GM18519 (cell line): ENCODE measurements around the gene SNRPA.
A peak's percentile ranks its signal among the peaks of the same experiment; 100 is the strongest.

Experiments
- ATAC-seq: cut with Tn5 transposase; IDR thresholded peaks from one replicate; pipeline ENCODE4 v1.9.1; 2021; ENCODE audit warnings: mild to moderate bottlenecking, moderate library complexity; ENCODE audit not compliant: unreplicated experiment, low FRiP score

SNRPA gene

DNA sequence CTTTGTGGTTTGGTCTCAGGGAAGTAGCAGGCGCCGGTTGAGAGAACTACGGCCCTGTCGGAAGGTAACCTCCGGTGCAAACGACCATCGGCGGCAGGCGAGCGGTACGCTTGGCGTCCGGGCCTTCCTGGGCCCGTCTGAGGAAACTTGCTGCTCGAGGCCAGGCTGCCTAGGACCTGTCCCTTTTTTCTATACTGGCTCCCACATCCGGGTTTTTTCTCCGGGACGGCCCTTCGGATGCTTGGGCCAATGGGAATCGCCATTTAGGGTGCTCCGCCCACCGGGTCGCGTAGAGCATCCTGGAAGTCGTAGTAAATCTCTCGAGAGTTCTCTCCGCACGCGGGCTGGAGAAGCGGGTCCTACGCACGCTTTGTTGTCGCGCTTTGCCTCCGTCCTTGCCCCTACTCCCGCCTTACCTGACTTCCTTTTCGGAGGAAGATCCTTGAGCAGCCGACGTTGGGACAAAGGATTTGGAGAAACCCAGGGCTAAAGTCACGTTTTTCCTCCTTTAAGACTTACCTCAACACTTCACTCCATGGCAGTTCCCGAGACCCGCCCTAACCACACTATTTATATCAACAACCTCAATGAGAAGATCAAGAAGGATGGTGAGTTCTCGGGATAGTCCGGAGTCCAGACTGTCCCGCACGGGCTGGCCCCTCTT is at the start of gene SNRPA:
Gene SNRPA (plus strand): TSS at position 330 of the 664 bp plus-strand sequence. CDS start 206 bp downstream, at position 536.
- peak; percentile 41 for ATAC-seq

DNA sequence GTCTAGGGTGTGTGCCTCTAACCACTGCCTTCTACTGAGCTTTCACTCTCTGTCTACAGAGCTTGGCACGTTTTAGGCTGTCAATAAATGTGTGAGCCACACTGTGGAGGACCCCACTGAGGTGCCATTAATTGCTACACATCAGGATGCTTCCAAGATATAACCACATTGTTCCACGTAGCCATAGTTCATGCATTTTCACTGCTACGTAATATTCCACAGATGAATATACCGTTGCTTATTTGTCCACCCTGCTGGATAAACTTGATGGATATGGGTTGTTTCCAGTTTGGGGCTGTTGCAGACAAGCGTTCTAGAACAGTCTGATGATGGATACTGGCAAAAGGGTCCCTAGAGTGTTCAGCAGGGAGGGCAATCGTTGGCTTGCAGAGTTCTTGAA is 49.2 kb upstream of the SNRPA start:
- ATAC-seq: no peak

DNA sequence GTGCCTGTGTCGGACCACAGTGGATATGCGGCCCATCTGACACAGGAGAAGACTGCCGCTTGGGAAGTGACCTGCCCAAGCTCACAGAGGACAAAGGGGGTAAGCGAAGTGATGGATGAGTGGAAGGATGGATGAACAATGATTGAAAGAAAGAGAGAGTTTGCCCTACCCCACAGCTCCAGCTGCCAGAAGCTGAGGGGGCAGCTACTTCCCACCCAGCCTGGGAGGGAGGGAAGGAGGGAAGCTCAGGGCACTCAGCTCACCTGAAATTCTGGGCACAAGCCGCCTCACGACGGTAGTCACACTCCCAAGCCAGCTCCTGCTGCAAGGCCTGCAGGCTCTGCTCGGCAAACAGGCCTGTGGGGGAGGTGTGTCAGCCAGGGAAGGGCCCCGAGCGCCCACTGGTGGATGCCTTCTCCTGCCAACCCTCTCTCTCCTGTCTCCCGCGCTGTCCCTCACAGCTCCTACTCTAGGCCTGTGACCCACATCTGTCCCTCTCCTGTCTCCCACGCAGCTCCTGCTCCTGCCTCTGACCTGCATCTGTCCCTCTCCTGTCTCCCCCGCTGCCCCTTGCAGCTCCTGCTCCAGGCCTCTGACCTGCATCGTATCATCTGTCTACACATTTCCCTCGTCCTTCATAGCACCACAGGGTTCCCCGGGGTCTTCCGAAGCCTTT is 48.5 kb upstream of the SNRPA start:
- ATAC-seq: no peak

DNA sequence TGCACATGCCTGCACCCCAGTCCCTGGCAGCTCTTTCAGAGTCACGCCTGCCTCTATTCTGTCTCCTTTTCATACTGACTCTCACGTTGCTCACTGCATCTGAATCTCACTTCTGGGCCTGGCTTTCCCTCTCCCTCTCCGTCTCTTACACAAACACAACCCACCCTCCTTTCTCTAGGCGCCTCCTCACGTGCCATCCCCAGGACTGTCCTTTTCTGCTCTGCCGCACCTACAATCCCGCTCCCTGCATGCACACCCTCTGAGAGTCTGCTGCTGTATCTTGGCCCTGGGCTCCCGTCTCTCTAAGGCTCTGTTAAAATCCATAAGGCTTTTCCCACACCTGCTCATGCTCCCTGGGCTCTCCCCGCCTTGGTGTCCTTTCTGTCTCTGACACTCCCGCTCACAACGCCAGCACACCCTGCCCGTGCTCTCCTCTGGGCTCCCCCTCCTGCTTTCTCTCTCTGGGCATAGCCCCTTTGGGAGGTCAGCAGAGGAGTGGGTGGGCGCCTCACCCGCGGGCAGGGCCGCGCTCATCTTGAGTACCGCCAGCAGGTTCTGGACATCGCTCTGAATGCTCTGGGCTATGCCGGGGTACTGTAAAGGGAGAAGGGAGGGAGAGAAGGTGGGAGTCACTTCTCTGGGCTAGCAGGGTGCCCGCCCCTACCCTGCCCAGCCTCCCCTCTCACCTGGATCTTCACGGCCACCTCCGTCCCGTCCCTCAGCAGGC is 47.8 kb upstream of the SNRPA start:
- ATAC-seq: no peak

DNA sequence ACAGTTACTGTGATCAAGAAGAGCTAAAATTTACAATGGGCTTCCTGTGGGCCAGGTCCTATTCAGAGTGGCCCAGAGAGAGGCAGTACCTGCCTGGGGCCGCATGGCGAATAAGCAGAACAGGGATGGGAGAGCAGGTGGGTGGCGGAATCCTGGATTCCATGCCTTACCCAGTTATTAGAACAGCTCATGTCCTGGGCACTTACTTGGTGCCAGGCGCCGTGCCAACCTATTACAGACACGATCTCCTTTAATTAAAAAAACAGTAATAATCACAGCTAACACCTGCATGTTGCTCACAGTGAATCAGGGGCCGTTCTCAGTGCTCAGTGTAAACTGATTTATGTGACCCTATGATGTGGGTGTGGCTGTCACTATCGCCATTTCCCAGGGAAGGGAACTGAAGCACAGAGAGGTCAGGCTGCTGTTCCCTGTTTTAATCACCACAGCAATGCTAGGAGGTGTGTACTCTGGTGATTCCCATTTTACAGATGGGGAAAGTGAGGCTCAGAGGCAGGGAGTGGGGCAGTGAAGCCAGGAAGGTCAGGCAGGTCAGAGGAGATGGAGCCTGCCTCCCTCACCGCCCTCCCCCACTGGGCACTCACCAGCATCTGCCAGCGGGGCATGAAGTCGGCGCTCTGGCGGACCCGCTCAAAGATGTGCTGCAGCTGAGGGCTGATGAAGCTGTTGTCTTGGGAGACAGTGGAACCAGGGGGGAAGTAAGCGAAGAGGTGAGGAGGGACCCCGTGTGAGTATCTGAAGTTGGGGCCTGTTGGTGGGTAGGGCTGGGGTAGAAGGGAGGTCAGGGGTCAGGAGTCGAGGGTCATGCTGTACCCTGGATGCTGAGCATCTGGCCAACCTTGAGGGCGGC is 46.3 kb upstream of the SNRPA start:
- no peak for ATAC-seq

DNA sequence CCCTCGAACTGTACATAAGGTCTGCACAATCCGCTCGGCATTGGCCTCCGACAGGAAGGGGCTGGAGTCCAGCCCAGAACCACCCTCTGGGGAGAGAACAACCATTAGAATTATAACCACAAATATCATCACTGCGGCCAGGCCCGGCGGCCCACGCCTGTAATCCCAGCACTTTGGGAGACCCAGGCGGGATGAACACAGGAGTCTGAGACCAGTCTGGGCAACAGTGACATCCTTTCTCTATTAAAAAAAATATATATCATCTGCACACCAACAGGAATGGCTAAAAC is 45.7 kb upstream of the SNRPA start:
- ATAC-seq: no peak

DNA sequence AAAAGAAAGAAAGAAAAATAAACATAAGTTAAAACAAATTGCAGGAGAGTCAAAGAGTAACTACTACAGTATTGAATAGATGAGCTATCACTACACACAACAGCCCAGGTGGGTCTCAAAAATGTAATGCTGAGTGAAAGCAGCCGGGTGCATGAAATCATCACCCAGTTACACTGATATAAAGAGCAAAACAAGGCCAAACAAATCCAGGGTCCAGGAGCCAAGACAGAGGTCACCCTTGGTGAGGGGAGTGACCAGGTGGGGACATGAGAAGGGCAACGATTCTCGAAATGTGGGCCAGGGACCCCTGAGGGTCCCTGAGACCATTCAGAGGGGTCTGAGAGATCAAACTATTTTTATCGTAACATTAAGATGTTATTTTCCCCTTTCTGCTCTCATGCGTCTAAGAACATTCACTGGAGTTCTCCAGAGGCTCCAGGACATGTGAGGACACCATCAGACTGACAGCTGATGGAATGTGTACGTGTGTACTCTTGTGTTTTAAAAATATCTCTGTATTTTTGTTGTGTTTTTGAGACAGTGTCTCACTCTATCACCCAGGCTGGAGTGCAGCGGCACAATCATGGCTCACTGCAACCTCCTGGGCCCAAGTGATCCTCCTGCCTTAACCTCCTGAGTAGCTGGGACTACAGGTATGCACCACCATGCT is 44.9 kb upstream of the SNRPA start:
- ATAC-seq: no peak

DNA sequence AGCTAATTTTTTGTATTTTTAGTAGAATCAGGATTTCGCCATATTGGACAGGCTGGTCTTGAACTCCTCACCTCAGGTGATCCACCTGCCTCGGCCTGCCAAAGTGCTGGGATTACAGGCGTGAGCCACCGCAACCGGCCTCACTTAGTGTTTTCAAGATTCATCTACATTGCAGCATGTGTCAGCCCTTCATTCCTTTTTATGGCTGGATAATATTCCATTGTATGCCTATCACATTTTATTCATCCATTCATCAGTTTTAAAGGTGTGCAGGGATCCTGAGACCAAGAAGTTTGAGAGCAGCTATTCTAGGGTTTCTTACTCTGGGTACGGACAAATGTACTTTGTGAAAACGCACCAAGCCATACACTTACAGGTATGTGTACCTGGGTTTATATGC is 43.4 kb upstream of the SNRPA start:
- ATAC-seq: no peak

DNA sequence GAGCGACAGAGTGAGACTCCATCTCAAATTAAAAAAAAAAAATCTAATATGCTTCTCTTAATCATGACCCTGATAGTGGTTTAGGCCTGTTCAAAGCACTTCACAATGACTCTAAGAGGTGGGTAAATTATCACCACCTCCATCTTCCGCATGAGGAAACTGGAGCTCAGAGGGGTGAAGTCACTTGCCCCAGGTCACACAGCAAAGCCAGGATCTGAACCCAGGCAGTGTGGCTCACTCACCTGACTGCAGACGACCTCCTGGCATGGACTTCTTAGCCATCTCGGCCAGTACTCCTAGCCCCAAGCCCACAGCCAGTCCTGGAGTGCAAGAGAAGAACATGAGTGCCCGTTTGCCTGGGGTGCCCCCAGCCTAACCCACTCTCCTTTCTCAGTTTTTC is 41.2 kb upstream of the SNRPA start:
- ATAC-seq: no peak

DNA sequence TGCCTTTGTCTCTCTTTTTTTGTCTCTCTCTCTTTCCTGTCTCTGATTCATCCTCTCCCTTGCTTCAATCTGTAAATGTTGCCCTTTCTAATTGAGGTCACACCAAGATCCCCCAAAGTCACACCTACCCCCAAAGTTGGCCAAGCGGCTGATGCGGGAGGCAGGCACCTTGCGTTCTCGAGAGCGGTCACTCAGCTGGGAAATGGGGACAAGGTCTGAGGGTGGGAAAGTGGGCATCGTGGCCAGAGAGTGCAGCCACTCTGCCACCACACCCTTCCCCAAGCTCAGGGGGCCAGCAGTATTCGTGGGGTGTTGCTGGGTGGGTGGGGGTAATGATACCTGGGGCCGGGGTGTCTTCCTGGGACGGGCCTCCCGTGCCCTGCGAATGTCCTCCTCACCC is 37.1 kb upstream of the SNRPA start:
- ATAC-seq: no peak

DNA sequence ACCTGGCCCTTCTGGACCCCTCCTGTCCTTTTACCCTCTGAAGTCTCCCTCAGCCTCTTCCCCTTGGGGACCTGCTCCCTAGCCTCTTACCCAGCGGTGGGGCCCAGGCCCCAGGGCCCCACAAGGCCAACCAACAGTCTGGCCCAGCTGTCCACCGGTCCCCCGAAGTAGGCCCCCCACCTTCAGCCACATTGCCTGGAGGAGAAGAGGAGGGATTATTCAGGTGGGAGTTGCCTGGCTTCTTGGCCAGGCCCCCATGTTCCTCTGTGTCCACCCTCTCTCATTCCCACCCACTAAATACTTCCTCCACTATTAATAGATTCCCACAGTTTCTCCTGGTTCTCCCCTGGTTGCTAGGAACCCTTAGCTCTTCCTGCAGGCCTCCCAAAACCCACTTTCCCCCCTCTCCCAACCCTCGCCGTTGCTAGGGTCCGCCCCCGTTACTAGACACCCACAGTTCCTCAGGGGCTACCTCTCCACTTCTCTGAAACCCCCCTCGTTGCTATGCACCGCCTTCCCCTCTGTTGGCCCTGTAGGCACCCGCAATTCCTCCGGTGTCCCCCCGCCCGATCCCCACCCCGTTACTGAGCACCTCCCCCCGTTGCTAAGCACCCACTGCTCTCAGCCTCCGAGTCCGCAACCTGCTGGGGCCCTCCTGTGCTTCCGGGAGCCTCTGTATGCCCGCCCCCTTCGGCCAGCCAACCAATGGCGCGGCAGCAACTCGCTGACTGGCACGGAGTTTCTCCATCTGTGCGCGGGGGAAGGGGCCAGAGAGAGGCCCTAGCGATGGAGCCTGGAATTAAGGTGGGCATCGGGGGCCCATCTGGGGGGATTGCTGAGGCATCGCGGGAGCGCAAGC is 36.3 kb upstream of the SNRPA start:
- ATAC-seq: peak; percentile 40

DNA sequence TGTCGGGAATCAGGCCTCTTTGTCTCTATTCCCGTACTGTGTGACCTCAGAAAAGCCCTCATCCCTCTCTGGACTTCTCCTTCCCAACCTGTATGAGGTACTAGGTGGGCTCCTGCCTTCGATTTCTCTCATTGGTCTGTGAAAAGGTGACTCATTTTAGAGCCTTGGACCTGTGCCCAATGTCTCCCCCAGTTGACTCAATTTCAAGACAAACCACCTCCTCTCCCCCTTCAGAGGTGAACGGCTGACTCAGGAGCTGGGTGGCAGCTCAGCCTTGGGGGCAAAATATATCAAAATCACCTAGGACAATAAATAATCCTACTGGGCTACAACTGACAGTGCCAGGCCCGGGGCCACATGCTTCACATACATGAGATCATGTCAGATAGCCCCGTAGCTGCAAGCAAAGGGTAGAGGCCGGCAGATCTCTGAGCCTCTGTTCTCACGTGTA is 34.9 kb upstream of the SNRPA start:
- ATAC-seq: no peak

DNA sequence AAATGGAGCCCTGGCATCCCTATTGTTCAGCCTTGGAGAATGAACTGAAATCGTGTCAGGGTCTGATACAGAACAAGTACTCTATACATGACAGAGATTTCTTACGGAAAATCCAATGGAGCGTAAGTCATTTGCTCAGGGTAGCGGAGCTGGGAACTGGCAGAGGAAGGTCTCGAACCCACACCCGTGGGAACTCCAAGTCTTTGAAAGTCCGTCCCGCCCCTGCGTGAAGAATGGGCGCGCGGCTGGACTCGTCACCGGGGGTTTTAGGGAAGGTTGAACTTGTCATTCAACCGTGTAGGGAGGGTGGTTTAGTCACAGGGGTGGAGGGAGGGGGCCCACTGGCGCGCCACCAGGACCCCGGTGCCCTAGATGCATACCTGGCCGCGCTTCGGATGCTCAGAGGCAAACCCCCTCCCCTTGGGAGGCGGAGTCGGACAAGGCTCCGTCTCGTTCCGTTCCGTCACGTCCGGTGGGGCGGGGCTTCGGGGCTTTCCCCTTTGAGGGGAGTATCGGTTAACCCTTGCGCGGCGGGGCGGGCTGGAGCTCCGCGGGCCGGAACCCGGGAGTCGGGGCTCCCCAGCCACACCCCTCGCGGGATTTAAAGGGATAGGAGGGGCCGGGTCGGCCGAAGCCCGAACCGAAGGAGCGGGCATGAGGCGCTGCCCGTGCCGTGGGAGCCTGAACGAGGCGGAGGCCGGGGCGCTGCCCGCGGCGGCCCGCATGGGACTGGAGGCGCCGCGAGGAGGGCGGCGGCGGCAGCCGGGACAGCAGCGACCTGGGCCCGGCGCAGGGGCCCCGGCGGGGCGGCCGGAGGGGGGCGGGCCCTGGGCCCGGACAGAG is 34.3 kb upstream of the SNRPA start, which contains the start of the genes COQ8B and ITPKC:
Gene COQ8B (minus strand): TSS at position 405 of the 843 bp plus-strand sequence. CDS start 2,254 bp downstream, outside the sequence.
Gene ITPKC (plus strand): TSS at position 631 of the 843 bp plus-strand sequence. CDS start 24 bp downstream, at position 655.
- ATAC-seq: peak; percentile 61

DNA sequence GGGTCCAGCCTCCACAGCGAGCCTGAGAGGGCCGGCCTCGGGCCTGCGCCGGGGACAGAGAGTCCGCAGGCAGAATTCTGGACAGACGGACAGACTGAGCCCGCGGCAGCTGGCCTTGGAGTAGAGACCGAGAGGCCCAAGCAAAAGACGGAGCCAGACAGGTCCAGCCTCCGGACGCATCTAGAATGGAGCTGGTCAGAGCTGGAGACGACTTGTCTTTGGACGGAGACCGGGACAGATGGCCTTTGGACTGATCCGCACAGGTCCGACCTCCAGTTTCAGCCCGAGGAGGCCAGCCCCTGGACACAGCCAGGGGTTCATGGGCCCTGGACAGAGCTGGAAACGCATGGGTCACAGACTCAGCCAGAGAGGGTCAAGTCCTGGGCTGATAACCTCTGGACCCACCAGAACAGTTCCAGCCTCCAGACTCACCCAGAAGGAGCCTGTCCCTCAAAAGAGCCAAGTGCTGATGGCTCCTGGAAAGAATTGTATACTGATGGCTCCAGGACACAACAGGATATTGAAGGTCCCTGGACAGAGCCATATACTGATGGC is 33.6 kb upstream of the SNRPA start:
- ATAC-seq: no peak

DNA sequence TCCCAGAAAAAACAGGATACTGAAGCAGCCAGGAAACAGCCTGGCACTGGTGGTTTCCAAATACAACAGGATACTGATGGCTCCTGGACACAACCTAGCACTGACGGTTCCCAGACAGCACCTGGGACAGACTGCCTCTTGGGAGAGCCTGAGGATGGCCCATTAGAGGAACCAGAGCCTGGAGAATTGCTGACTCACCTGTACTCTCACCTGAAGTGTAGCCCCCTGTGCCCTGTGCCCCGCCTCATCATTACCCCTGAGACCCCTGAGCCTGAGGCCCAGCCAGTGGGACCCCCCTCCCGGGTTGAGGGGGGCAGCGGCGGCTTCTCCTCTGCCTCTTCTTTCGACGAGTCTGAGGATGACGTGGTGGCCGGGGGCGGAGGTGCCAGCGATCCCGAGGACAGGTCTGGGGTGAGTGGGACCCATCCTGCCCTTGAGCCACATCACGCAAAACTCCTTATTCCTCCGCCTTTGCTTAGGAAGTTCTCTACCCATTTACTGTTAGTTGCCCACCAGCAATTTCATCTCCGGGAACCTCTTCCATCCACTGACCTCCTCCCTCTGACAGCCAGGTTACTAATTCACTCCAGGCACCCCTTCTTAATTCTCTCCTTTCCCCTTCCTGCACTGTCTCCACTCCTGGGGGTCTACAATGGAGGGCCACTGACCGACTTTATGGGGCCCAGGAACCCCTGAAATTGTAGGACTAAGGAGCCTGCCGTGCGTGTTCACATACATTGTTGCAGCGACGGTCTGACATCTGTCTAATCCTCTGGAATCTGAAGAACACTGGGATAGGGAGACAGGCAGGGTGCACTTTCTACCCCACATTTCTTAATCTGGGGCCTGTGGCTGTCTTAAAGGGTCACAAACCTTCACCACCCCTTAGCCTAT is 32.9 kb upstream of the SNRPA start:
- ATAC-seq: no peak

DNA sequence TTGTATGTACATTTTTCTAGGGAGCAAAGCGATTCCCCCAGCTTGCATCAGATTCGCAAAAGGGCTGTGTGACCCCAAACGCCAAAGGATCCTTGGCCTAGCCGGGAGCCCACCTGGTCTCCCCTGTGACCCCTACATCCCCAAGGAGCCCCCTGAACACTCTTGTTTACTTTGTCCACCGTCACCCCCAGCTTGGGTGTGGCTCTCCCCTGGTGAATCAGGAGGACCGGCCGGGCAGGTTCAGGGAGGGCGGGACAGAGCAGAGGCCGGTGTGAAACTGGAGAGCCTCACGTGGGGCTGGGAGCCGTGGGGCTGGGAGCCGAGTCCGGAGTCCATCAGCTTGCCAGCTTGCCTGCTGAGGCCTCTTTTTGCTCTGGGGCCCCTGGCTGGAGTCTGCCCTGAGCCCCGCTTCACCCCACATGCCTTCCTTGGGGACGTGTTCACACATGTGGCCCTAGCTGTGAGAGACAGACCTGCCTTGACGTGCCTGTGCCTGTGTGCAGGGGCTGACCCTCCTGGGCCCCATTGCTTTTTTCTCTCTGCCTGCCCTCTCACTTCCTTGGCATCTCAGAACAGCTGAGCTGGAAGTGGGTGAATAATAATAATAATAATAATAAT is 32.1 kb upstream of the SNRPA start:
- no peak for ATAC-seq
